Measurements from ENCODE around the gene KICS2. TPM values are rescaled to one million over a fixed set of nuclear protein-coding genes. Genes with fewer than 3 reads are reported as not detected.
"Not testable (repeated sequence)": the region's sequence is repeated elsewhere in the genome, so short reads cannot be mapped to it uniquely, and the experiment has no call there.

The KICS2 gene
- total RNA-seq, 1 donor from 2014 or later = 3.8 TPM

DNA sequence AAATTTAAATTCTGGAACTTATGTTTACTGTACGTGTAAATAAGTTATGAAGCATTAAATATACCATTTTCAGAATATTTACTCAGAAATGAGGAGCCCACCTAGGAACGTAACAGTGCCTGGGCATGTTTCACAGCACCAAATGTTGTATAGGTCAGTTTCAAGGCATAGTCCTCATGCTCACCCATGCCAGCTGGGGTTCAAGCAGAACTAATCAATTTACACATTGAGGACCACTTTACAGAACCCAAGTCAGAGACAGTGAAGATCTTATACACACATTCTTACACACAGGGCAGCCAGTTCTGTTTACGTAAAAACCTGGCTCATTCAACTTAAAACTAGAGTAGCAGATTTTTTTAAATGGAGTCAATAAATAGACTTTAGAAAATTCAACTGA is 2.0 kb downstream of the KICS2 start:
- Mint-ChIP-seq H3K36me3 (ENCODE audit: low read depth, unreplicated experiment) (no peaks in the 10 kb centered on the region), H3K27me3 (ENCODE audit: low read depth, unreplicated experiment) (no peaks in the 10 kb centered on the region), H3K4me1 (ENCODE audit: low read depth, unreplicated experiment) (peaks cover 19% of the 10 kb centered on the region), H3K27ac (ENCODE audit: unreplicated experiment) (no peak overlapping the region), H3K4me3 (ENCODE audit: unreplicated experiment) (no peak overlapping the region), H3K9me3 (ENCODE audit: unreplicated experiment) (no peaks in the 10 kb centered on the region)
- no peak overlapping the region for H3K4me2 ChIP-seq (ENCODE audit: low read length)
- TF ChIP-seq EZH2 (IDR thresholded peaks at IDR 0.05; ENCODE audit: insufficient read depth, low read length) = no peak
- TF ChIP-seq, protein P1, sequence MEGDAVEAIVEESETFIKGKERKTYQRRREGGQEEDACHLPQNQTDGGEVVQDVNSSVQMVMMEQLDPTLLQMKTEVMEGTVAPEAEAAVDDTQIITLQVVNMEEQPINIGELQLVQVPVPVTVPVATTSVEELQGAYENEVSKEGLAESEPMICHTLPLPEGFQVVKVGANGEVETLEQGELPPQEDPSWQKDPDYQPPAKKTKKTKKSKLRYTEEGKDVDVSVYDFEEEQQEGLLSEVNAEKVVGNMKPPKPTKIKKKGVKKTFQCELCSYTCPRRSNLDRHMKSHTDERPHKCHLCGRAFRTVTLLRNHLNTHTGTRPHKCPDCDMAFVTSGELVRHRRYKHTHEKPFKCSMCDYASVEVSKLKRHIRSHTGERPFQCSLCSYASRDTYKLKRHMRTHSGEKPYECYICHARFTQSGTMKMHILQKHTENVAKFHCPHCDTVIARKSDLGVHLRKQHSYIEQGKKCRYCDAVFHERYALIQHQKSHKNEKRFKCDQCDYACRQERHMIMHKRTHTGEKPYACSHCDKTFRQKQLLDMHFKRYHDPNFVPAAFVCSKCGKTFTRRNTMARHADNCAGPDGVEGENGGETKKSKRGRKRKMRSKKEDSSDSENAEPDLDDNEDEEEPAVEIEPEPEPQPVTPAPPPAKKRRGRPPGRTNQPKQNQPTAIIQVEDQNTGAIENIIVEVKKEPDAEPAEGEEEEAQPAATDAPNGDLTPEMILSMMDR (IDR thresholded peaks at IDR 0.05; ENCODE audit: insufficient read depth, low read depth, low read length) = no peak
- H3K4me1 ChIP-seq (ENCODE audit: insufficient read depth, low read length) = peaks cover 4% of the 10 kb centered on the region
- no peak overlapping the region for H3K9ac ChIP-seq (ENCODE audit: low read length)
- no peaks in the 10 kb centered on the region for H3K9me3 ChIP-seq (ENCODE audit: insufficient read depth, low read depth, low read length)
- no peak for DNase-seq (ENCODE audit: low read depth)
- no peak overlapping the region for H3K27ac ChIP-seq (ENCODE audit: low read depth, low read length)
- H3K27me3 ChIP-seq (ENCODE audit: insufficient read depth, low read length) = no peaks in the 10 kb centered on the region
- H3K79me2 ChIP-seq (ENCODE audit: insufficient read depth, low read length) = peaks cover 3% of the 10 kb centered on the region
- no peak for FAIRE-seq
- no peaks in the 10 kb centered on the region for H3K36me3 ChIP-seq (ENCODE audit: insufficient read depth, low read length)
- no peak overlapping the region for H2AFZ ChIP-seq (ENCODE audit: low read depth, low read length)
- no peaks in the 10 kb centered on the region for H4K20me1 ChIP-seq (ENCODE audit: insufficient read depth, low read length)
- H3K4me3 ChIP-seq (ENCODE audit: insufficient read depth, low read depth, low read length) = no peak overlapping the region

DNA sequence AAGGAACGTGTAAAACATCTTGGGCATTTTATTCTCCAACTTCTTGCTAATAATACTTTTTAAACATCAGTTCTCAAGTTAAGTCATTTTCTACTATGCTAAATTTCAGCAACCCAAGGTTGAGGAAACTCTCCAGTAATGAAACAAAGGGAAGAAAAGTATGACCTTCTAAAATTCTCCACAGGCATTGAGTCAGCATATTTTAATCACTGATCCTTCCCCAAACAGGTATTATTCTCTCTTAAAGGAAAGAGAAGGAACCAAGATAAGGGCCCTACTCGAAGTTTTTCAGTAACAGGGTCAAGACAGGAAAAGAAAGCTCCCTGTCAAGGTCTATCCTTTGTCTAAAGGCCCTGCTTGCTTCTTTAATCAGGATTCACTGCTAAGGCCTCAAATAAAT is 3.0 kb downstream of the KICS2 start:
- Histone ChIP-seq H3K27ac (ENCODE audit: low read depth, low read length) (no peak overlapping the region), H4K20me1 (ENCODE audit: insufficient read depth, low read length) (no peaks in the 10 kb centered on the region), H3K4me2 (ENCODE audit: low read length) (no peak overlapping the region), H3K79me2 (ENCODE audit: insufficient read depth, low read length) (peaks cover 3% of the 10 kb centered on the region), H3K4me1 (ENCODE audit: insufficient read depth, low read length) (peaks cover 4% of the 10 kb centered on the region), H3K9me3 (ENCODE audit: insufficient read depth, low read depth, low read length) (no peaks in the 10 kb centered on the region), H3K36me3 (ENCODE audit: insufficient read depth, low read length) (no peaks in the 10 kb centered on the region), H3K9ac (ENCODE audit: low read length) (no peak overlapping the region), H2AFZ (ENCODE audit: low read depth, low read length) (no peak overlapping the region), H3K4me3 (ENCODE audit: insufficient read depth, low read depth, low read length) (no peak overlapping the region), H3K27me3 (ENCODE audit: insufficient read depth, low read length) (no peaks in the 10 kb centered on the region)
- Mint-ChIP-seq H3K36me3 (ENCODE audit: low read depth, unreplicated experiment) (no peaks in the 10 kb centered on the region), H3K27ac (ENCODE audit: unreplicated experiment) (no peak overlapping the region), H3K27me3 (ENCODE audit: low read depth, unreplicated experiment) (no peaks in the 10 kb centered on the region), H3K4me1 (ENCODE audit: low read depth, unreplicated experiment) (peaks cover 19% of the 10 kb centered on the region), H3K9me3 (ENCODE audit: unreplicated experiment) (no peaks in the 10 kb centered on the region), H3K4me3 (ENCODE audit: unreplicated experiment) (no peak overlapping the region)
- FAIRE-seq (no peak), DNase-seq (ENCODE audit: low read depth) (no peak)
- TF ChIP-seq, protein P1 (IDR thresholded peaks at IDR 0.05; ENCODE audit: insufficient read depth, low read depth, low read length) = no peak
- TF ChIP-seq EZH2 (IDR thresholded peaks at IDR 0.05; ENCODE audit: insufficient read depth, low read length) = no peak

DNA sequence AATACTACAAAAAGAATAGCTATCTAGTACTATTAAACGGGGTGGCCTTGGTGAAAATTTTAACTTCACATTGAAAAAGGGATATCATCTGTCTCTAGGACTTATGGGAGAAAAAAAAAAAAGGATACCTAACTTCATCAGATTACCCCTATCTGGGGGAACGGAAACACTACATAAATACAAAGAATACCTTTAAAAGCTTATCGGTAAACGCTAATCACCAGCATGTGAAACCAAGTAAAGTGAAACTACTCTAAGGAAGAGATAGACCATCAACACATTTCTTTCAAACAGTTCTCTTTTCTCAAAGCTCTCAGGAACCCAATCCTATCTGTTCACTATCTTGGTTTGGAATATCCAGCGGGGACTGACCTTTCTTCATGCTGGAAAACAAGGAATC is 3.5 kb downstream of the KICS2 start:
- Histone ChIP-seq H3K4me3 (ENCODE audit: insufficient read depth, low read depth, low read length) (no peak overlapping the region), H3K27me3 (ENCODE audit: insufficient read depth, low read length) (no peaks in the 10 kb centered on the region), H4K20me1 (ENCODE audit: insufficient read depth, low read length) (no peaks in the 10 kb centered on the region), H3K79me2 (ENCODE audit: insufficient read depth, low read length) (peaks cover 3% of the 10 kb centered on the region), H3K4me2 (ENCODE audit: low read length) (no peak overlapping the region), H3K27ac (ENCODE audit: low read depth, low read length) (no peak overlapping the region), H3K9ac (ENCODE audit: low read length) (no peak overlapping the region), H3K9me3 (ENCODE audit: insufficient read depth, low read depth, low read length) (no peaks in the 10 kb centered on the region), H2AFZ (ENCODE audit: low read depth, low read length) (no peak overlapping the region), H3K4me1 (ENCODE audit: insufficient read depth, low read length) (peaks cover 4% of the 10 kb centered on the region), H3K36me3 (ENCODE audit: insufficient read depth, low read length) (no peaks in the 10 kb centered on the region)
- H3K4me3 Mint-ChIP-seq (ENCODE audit: unreplicated experiment) = no peak overlapping the region
- H3K4me1 Mint-ChIP-seq (ENCODE audit: low read depth, unreplicated experiment) = peaks cover 19% of the 10 kb centered on the region
- H3K36me3 Mint-ChIP-seq (ENCODE audit: low read depth, unreplicated experiment) = no peaks in the 10 kb centered on the region
- no peak for FAIRE-seq
- H3K27me3 Mint-ChIP-seq (ENCODE audit: low read depth, unreplicated experiment) = no peaks in the 10 kb centered on the region
- H3K9me3 Mint-ChIP-seq (ENCODE audit: unreplicated experiment) = no peaks in the 10 kb centered on the region
- no peak for DNase-seq (ENCODE audit: low read depth)
- no peak overlapping the region for H3K27ac Mint-ChIP-seq (ENCODE audit: unreplicated experiment)
- TF ChIP-seq EZH2 (IDR thresholded peaks at IDR 0.05; ENCODE audit: insufficient read depth, low read length) = no peak
- TF ChIP-seq, protein P1 (IDR thresholded peaks at IDR 0.05; ENCODE audit: insufficient read depth, low read depth, low read length) = no peak

DNA sequence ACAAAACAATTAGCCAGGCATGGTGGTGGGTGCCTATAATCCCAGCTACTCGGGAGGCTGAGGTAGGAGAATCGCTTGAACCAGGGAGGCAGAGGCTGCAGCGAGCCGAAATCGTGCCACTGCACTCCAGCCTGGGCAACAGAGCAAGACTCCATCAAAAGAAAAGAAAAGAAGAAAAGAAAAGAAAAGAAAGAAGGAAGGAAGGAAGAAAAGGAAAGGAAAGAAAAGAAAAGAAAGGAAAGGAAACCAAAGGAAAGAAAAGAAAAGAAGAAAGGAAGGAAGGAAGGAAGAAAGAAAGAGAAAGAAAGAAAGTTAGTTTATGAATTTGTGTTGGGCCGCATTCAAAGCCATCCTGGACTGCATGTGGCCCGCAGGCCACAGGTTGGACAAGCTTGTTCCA is 4.5 kb downstream of the KICS2 start:
- not testable (repeated sequence) for H4K20me1 ChIP-seq (ENCODE audit: insufficient read depth, low read length); H3K36me3 Mint-ChIP-seq (ENCODE audit: low read depth, unreplicated experiment); H3K4me3 Mint-ChIP-seq (ENCODE audit: unreplicated experiment); H3K27me3 ChIP-seq (ENCODE audit: insufficient read depth, low read length); H3K36me3 ChIP-seq (ENCODE audit: insufficient read depth, low read length); H3K79me2 ChIP-seq (ENCODE audit: insufficient read depth, low read length); H3K4me1 ChIP-seq (ENCODE audit: insufficient read depth, low read length); H3K9ac ChIP-seq (ENCODE audit: low read length); H3K27ac ChIP-seq (ENCODE audit: low read depth, low read length); FAIRE-seq; DNase-seq (ENCODE audit: low read depth); H3K27ac Mint-ChIP-seq (ENCODE audit: unreplicated experiment); H2AFZ ChIP-seq (ENCODE audit: low read depth, low read length); H3K4me2 ChIP-seq (ENCODE audit: low read length); H3K9me3 Mint-ChIP-seq (ENCODE audit: unreplicated experiment); H3K27me3 Mint-ChIP-seq (ENCODE audit: low read depth, unreplicated experiment); H3K4me3 ChIP-seq (ENCODE audit: insufficient read depth, low read depth, low read length); H3K9me3 ChIP-seq (ENCODE audit: insufficient read depth, low read depth, low read length)
- H3K4me1 Mint-ChIP-seq (ENCODE audit: low read depth, unreplicated experiment) = peaks cover 19% of the 10 kb centered on the region

All from astrocyte (in vitro differentiated cells and primary cell).